ENCODE results near the gene MFN2.

Gene MFN2

DNA sequence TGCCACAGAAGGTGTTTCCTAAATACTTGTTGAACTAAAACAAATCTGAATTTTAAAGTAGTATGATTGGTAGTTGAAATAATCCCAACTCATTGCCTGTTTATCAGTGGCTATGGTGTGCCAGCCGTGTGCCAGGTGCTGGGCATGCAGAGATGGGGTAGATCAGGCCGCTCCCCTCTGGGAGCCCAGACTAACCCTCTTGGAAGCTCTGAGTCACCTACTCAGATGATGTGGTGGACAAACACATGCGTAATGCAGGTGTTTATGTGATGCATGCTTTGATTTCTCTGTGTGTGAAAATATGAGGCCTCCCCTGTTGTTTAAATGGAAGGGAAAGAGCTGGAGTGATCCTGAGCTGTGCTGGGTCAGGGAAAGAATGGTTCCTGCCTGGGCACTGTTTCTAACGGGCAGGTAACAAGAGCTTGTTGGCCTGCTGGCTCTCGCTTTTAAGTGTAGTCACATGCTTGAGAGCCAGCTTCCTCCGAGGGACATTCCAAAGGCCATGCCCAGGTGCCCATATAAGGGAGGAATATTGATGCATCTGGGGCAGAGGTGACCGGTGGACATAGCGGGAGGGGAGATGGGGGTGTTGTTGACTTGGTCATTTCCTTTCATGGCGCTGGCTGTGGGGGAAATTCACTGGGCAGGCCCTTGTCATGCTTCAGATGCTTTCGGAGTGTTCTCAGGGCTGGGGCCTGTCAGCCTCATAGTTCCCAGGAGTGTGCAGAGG lies 10.2 kb downstream of the MFN2 start:
- Histone ChIP-seq H3K9me3 (replicated peaks; ENCODE audit: insufficient read depth, low read length) (no peaks in the 10 kb centered on the region), H3K9ac (ENCODE audit: low read length) (no peak overlapping the region), H3K4me1 (ENCODE audit: low read length) (no peaks in the 10 kb centered on the region), H3F3A (ENCODE audit: insufficient read depth, low read length) (no peaks in the 10 kb centered on the region), H2AFZ (ENCODE audit: low read length) (no peak overlapping the region), H3K36me3 (replicated peaks; ENCODE audit: insufficient read depth, low read length) (peaks cover 3% of the 10 kb centered on the region; the same call in 1 of the 2 replicates), H3K27me3 (replicated peaks; ENCODE audit: insufficient read depth, low read length) (no peaks in the 10 kb centered on the region), H3K4me2 (ENCODE audit: low read depth, low read length) (no peak overlapping the region), H3K4me3 (ENCODE audit: low read length) (no peak overlapping the region), H4K20me1 (ENCODE audit: insufficient read depth, low read length) (no peaks in the 10 kb centered on the region), H3K27ac (ENCODE audit: low read length) (no peak overlapping the region), H3K9me2 (replicated peaks; ENCODE audit: insufficient read depth, low read length) (no peaks in the 10 kb centered on the region), H3K79me2 (ENCODE audit: low read length) (peaks cover 49% of the 10 kb centered on the region)
- DNase-seq: no peak
- TF ChIP-seq CTCF (IDR thresholded peaks at IDR 0.05; ENCODE audit: low read length) (no peak), EZH2 (optimal IDR thresholded peaks at IDR 0.05; ENCODE audit: low read depth, low read length) (no peak), EZH2phosphoT487 (IDR thresholded peaks at IDR 0.05; ENCODE audit: low read length) (no peak)

DNA sequence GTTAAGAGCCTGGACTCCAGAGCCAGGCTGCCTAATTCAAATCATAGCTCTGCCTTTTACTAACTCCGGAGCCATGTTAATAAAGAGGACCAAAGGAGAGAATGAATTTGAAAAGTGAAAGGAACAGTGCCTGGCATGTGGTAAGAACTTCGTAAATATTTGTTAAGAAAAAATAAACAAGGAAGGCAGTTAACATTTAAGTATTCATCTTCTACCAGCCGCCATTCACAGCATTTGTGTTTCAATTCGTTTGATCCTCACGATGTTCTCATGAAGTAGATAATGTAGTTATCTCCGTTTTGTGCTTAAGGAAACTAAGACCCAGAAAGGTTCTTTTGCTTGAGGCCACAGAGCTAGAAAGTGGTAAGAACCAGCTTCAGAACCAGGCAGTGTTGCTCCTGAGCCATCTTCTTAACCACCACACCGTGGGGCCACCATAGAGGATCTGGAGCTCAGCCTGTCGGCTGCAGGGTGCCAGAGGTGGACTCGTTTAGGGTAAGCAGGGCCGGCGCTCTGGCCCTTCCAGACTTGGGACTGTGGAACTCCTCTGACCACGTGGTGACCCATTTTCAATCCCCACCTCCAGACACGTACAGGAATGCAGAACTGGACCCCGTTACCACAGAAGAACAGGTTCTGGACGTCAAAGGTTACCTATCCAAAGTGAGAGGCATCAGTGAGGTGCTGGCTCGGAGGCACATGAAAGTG lies 11.9 kb downstream of the MFN2 start:
- H3K79me2 ChIP-seq (ENCODE audit: low read length): peaks cover 35% of the 10 kb centered on the region
- no peaks in the 10 kb centered on the region for H4K20me1 ChIP-seq (ENCODE audit: insufficient read depth, low read length)
- DNase-seq: no peak
- no peak overlapping the region for H3K27ac ChIP-seq (ENCODE audit: low read length)
- H3K36me3 ChIP-seq (replicated peaks; ENCODE audit: insufficient read depth, low read length): no peaks in the 10 kb centered on the region; the same call in 1 of the 2 replicates
- no peaks in the 10 kb centered on the region for H3K27me3 ChIP-seq (replicated peaks; ENCODE audit: insufficient read depth, low read length)
- H2AFZ ChIP-seq (ENCODE audit: low read length): no peak overlapping the region
- TF ChIP-seq CTCF (IDR thresholded peaks at IDR 0.05; ENCODE audit: low read length) (no peak), EZH2 (optimal IDR thresholded peaks at IDR 0.05; ENCODE audit: low read depth, low read length) (no peak), EZH2phosphoT487 (IDR thresholded peaks at IDR 0.05; ENCODE audit: low read length) (no peak)
- no peaks in the 10 kb centered on the region for H3F3A ChIP-seq (ENCODE audit: insufficient read depth, low read length)
- H3K4me1 ChIP-seq (ENCODE audit: low read length): no peaks in the 10 kb centered on the region
- H3K9me2 ChIP-seq (replicated peaks; ENCODE audit: insufficient read depth, low read length): no peaks in the 10 kb centered on the region
- H3K9me3 ChIP-seq (replicated peaks; ENCODE audit: insufficient read depth, low read length): no peaks in the 10 kb centered on the region
- H3K4me2 ChIP-seq (ENCODE audit: low read depth, low read length): no peak overlapping the region
- H3K9ac ChIP-seq (ENCODE audit: low read length): no peak overlapping the region
- H3K4me3 ChIP-seq (ENCODE audit: low read length): no peak overlapping the region

- peaks cover 3% of the 10 kb centered on the region for H3K36me3 ChIP-seq (replicated peaks; ENCODE audit: insufficient read depth, low read length)
- no peaks in the 10 kb centered on the region for H3K9me3 ChIP-seq (replicated peaks; ENCODE audit: insufficient read depth, low read length)
- no peaks in the 10 kb centered on the region for H4K20me1 ChIP-seq (ENCODE audit: insufficient read depth, low read length)
- no peaks in the 10 kb centered on the region for H3K9me2 ChIP-seq (replicated peaks; ENCODE audit: insufficient read depth, low read length)
- no peaks in the 10 kb centered on the region for H3K27me3 ChIP-seq (replicated peaks; ENCODE audit: insufficient read depth, low read length)
- H3K9ac ChIP-seq (ENCODE audit: low read length): no peak overlapping the region
- H3K27ac ChIP-seq (ENCODE audit: low read length): no peak overlapping the region
- TF ChIP-seq EZH2phosphoT487 (IDR thresholded peaks at IDR 0.05; ENCODE audit: low read length): no peak
- TF ChIP-seq CTCF (IDR thresholded peaks at IDR 0.05; ENCODE audit: low read length): no peak
- TF ChIP-seq EZH2 (optimal IDR thresholded peaks at IDR 0.05; ENCODE audit: low read depth, low read length): no peak
- H2AFZ ChIP-seq (ENCODE audit: low read length): no peak overlapping the region
- H3F3A ChIP-seq (ENCODE audit: insufficient read depth, low read length): no peaks in the 10 kb centered on the region
- DNase-seq: no peak
- no peak overlapping the region for H3K4me2 ChIP-seq (ENCODE audit: low read depth, low read length)
- no peak overlapping the region for H3K4me3 ChIP-seq (ENCODE audit: low read length)
- no peaks in the 10 kb centered on the region for H3K4me1 ChIP-seq (ENCODE audit: low read length)
- no peaks in the 10 kb centered on the region for H3K79me2 ChIP-seq (ENCODE audit: low read length)
Measured at GRCh38 chr1:11997081-11997850, 17.0 kb downstream of the MFN2 start.
